Activated CD8-positive, alpha-beta T cell treated with anti-CD3 and anti-CD28 coated beads for 36 hours (primary cell): ENCODE data around the gene RBFOX2. TPM values are rescaled to one million over a fixed set of nuclear protein-coding genes. Genes with fewer than 3 reads are reported as not detected.

Source experiments
- ATAC-seq: fragments of 200-7000 bp; cut with Tn5 transposase; one replicate; pipeline ENCODE4 v1.10.0; 2021; ENCODE audit warnings: mild to moderate bottlenecking, moderate library complexity
- CTCF ChIA-PET: fragments of 350-600 bp; sonication (Branson Sonifier 250); formaldehyde crosslinking; loops from one replicate; lab custom pipeline; 2021; ENCODE audit warnings: antibody characterized with exemption; lab: Charles Lee
- POLR2A ChIA-PET: fragments of 350-600 bp; sonication (Branson Sonifier 250); formaldehyde crosslinking; loops from one replicate; lab custom pipeline; 2021; ENCODE audit warnings: antibody characterized with exemption; lab: Charles Lee
- DNase-seq: peaks from one replicate; pipeline ENCODE4 v3.0.0-alpha.2; 2020
- H3K27ac Mint-ChIP-seq: one replicate; pipeline ENCODE4 v1.8.0; 2021; ENCODE audit warnings: mild to moderate bottlenecking, mixed read lengths
- H3K27me3 Mint-ChIP-seq: one replicate; pipeline ENCODE4 v1.8.0; 2021; ENCODE audit warnings: mixed read lengths
- H3K36me3 Mint-ChIP-seq: one replicate; pipeline ENCODE4 v1.8.0; 2021; ENCODE audit warnings: low read depth, mixed read lengths
- H3K4me1 Mint-ChIP-seq: one replicate; pipeline ENCODE4 v1.8.0; 2021; ENCODE audit warnings: low read depth, mixed read lengths
- H3K4me3 Mint-ChIP-seq: one replicate; pipeline ENCODE4 v1.8.0; 2021; ENCODE audit warnings: mild to moderate bottlenecking, moderate library complexity, mixed read lengths
- H3K9me3 Mint-ChIP-seq: one replicate; pipeline ENCODE4 v1.8.0; 2021; ENCODE audit warnings: mixed read lengths
- intact Hi-C: fragments of 100-400 bp; cut with micrococcal nuclease; formaldehyde crosslinking; loops from one replicate; pipeline ENCODE4 v1.10.0; 2022
- total RNA-seq, 2 experiments: library from RNA; stranded (reverse); gene quantifications; one replicate each; pipeline ENCODE4 v1.2.3, GENCODE V29; 2021
- TF ChIP-seq, protein P1 (sequence below): fragments of 200-600 bp; IDR thresholded peaks from one replicate; pipeline ENCODE4 v1.8.0; 2022; ENCODE audit warnings: antibody characterized with exemption, mild to moderate bottlenecking

The RBFOX2 gene
- total RNA-seq, 2 experiments from 2014 or later, result 3.1 to 3.3 TPM

DNA sequence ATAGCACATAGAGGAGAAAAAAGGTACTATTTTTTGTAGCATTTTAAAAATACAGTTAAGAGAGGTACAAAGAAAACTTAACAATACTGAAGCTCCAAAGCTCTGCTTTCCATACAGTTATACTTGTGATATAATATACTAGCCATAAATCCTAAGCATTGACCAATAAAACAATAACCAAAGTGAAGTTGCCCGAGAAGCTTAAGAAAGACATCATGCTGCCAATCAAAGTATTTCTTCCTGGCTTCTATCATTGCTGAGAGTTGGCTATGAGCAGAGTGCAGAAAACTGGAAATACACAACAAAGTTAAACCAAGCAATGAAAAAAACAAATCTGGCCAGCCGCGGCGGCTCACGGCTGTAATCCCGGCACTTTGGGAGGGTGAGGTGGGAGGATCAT, 84.2 kb downstream of the RBFOX2 start:
- Mint-ChIP-seq H3K36me3 (no peaks in the 10 kb centered on the region), H3K4me3 (no peak overlapping the region), H3K9me3 (no peaks in the 10 kb centered on the region), H3K27ac (no peak overlapping the region), H3K4me1 (no peaks in the 10 kb centered on the region), H3K27me3 (peaks cover 3% of the 10 kb centered on the region)
- no peak for DNase-seq
- ChIA-PET CTCF (interaction anchor here (2.8 kb wide), 1 partner anchor 122 kb away, joined by 10 read pairs; no protein-coding TSS in a partner anchor), POLR2A (no interaction called here)
- intact Hi-C loops, result no loop called here
- no peak for ATAC-seq
- TF ChIP-seq, protein P1, sequence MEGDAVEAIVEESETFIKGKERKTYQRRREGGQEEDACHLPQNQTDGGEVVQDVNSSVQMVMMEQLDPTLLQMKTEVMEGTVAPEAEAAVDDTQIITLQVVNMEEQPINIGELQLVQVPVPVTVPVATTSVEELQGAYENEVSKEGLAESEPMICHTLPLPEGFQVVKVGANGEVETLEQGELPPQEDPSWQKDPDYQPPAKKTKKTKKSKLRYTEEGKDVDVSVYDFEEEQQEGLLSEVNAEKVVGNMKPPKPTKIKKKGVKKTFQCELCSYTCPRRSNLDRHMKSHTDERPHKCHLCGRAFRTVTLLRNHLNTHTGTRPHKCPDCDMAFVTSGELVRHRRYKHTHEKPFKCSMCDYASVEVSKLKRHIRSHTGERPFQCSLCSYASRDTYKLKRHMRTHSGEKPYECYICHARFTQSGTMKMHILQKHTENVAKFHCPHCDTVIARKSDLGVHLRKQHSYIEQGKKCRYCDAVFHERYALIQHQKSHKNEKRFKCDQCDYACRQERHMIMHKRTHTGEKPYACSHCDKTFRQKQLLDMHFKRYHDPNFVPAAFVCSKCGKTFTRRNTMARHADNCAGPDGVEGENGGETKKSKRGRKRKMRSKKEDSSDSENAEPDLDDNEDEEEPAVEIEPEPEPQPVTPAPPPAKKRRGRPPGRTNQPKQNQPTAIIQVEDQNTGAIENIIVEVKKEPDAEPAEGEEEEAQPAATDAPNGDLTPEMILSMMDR, result no peak

DNA sequence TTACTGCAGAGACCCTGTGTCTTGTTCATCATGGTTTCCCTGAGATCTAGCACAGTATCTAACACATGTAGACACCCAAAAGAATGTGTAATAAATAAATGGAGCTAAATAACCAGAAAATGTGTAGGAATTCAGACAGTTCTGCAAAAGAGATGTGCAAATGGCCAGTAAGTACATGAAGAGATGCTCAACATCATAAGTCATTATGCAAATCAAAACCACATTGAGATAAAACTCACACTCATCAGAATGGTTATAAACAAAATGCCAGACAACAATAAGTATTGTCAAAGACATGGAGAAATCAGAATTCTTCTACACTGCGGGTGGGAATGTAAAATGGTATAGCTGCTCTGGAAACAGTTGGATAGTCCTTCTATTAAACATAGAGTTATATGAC, 88.5 kb downstream of the RBFOX2 start:
- DNase-seq, result no peak
- POLR2A ChIA-PET, result no interaction called here
- Mint-ChIP-seq H3K27me3 (peaks cover 3% of the 10 kb centered on the region), H3K9me3 (no peaks in the 10 kb centered on the region), H3K27ac (no peak overlapping the region), H3K4me3 (no peak overlapping the region), H3K4me1 (no peaks in the 10 kb centered on the region), H3K36me3 (no peaks in the 10 kb centered on the region)
- CTCF ChIA-PET, result interaction anchor here (1.2 to 1.3 kb wide), 2 partner anchors 9 to 126 kb away, joined by 3 to 5 read pairs; no protein-coding TSS in a partner anchor
- TF ChIP-seq, protein P1, result no peak
- intact Hi-C loops, result no loop called here
- no peak for ATAC-seq

DNA sequence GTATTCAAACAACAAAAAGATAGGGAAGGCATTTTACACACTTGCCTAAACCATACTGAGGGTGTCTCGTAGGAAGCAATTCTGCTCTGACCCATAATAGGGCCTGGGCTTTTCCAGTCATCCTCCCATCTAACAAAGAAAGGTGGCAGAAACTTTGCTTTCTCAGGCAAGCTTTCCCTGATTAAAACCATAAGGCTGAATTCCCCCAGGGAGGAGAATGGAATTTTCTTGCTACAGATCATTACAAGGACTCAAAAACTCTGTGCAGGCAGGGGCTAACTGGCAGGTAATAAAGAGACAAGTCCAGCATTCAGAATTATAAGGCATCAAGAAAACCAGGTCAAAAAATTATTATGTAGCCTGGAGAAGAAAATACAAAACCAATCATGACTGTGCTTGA, 90.4 kb downstream of the RBFOX2 start:
- no peaks in the 10 kb centered on the region for H3K36me3 Mint-ChIP-seq
- no peak overlapping the region for H3K4me3 Mint-ChIP-seq

DNA sequence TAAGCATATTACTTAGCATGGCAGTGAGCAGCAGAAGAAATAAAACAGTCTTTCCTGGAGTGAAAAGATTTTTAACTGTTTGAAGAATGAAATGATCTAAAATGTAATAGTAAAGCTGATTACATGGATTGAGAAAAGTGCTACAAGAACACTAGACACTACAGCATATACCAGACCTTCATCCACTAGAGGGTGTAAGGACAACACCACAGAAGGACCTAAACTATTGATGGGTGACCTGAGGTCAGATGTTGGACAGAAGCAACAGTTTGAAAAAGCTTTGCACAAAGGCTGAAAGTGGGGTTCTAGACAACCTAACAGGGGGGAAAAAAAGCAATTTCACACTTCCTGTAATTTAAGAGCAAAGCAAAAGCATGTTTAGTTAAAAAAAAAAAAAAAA, 97.7 kb downstream of the RBFOX2 start:
- CTCF ChIA-PET, result interaction anchor here (0.8 to 1.8 kb wide), 7 partner anchors 9 to 194 kb away, joined by 3 to 7 read pairs (median 4); no protein-coding TSS in a partner anchor
- Mint-ChIP-seq H3K27ac (no peak overlapping the region), H3K27me3 (no peaks in the 10 kb centered on the region), H3K36me3 (no peaks in the 10 kb centered on the region), H3K4me1 (no peaks in the 10 kb centered on the region), H3K4me3 (no peak overlapping the region), H3K9me3 (no peaks in the 10 kb centered on the region)
- TF ChIP-seq, protein P1, result no peak
- POLR2A ChIA-PET, result no interaction called here
- ATAC-seq (no peak), DNase-seq (no peak)
- intact Hi-C loops, result no loop called here

More for the DNA sequence above, 90.4 kb downstream of the RBFOX2 start:
- H3K9me3 Mint-ChIP-seq, result no peaks in the 10 kb centered on the region
- TF ChIP-seq, protein P1, result no peak
- no peak for ATAC-seq
- H3K27ac Mint-ChIP-seq, result no peak overlapping the region
- CTCF ChIA-PET, result interaction anchor here (3.0 kb wide), 1 partner anchor 128 kb away, joined by 13 read pairs; no protein-coding TSS in a partner anchor
- no peak for DNase-seq
- peaks cover 3% of the 10 kb centered on the region for H3K27me3 Mint-ChIP-seq
- H3K4me1 Mint-ChIP-seq, result no peaks in the 10 kb centered on the region
- intact Hi-C loops, result no loop called here
- POLR2A ChIA-PET, result interaction anchor here (1.1 kb wide), 1 partner anchor 128 kb away, joined by 3 read pairs; no protein-coding TSS in a partner anchor

DNA sequence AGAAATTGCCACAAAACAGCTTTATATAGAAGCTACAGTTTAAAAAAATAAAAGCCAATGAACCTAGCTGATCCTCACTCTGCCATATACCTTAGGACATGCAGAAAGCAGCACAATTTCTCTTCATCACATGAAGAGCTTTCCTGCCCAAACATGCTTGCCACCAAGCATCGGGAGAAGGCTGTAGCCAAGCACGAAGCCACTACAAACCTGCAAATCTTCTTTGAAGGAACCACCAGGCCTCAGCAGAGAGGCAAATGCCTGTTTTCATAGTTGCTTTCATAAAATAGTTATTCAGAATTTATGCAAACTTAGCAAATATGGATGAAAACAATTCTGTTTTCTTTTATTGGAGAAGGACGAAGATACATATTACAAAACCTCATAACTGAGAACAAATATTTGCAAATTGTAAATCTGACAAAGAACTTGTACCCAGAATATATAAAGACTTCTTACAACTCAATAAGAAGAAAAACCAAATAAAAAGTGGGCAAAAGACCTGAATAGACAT, 100.3 kb downstream of the RBFOX2 start:
- no peaks in the 10 kb centered on the region for H3K27me3 Mint-ChIP-seq
- POLR2A ChIA-PET, result no interaction called here
- no peaks in the 10 kb centered on the region for H3K4me1 Mint-ChIP-seq
- intact Hi-C loops, result no loop called here
- H3K36me3 Mint-ChIP-seq, result no peaks in the 10 kb centered on the region
- H3K4me3 Mint-ChIP-seq, result no peak overlapping the region
- TF ChIP-seq, protein P1, result no peak
- H3K27ac Mint-ChIP-seq, result no peak overlapping the region
- no peaks in the 10 kb centered on the region for H3K9me3 Mint-ChIP-seq
- ATAC-seq (no peak), DNase-seq (no peak)
- CTCF ChIA-PET, result interaction anchor here (1.1 to 1.3 kb wide), 2 partner anchors 53 to 196 kb away, joined by 3 to 4 read pairs; no protein-coding TSS in a partner anchor
